PFSK-1 (cell line): ENCODE data around the gene CRX.

ENCODE experiments used
- POLR2AphosphoS5 ChIP-seq: IDR thresholded peaks from 2 replicates; pipeline ENCODE4 v1.6.1; 2012; ENCODE audit warnings: low read depth, mild to moderate bottlenecking, control low read depth, low read length, moderate library complexity
- TAF1 ChIP-seq: IDR thresholded peaks from 2 replicates; pipeline ENCODE4 v1.6.1; 2012; ENCODE audit warnings: low read length, control low read depth, borderline replicate concordance; ENCODE audit not compliant: insufficient read depth
- TF ChIP-seq, protein P1 (sequence below), 2 experiments: IDR thresholded peaks; 2 replicates each; pipeline versions ENCODE4 v1.6.1 to v1.8.0; 2011 to 2012; ENCODE audit warnings: low read depth in 2 of 2, low read length in 2 of 2, control low read depth in 1 of 2, inconsistent platforms in 1 of 2, mild to moderate bottlenecking in 1 of 2, moderate library complexity in 1 of 2; ENCODE audit not compliant: insufficient read depth in 1 of 2

GRCh38 chr19:47886010-47886559 is 64.3 kb downstream of the CRX start, which contains the start of gene SULT2A1:
- no peak for TF ChIP-seq TAF1
- TF ChIP-seq, protein P1, sequence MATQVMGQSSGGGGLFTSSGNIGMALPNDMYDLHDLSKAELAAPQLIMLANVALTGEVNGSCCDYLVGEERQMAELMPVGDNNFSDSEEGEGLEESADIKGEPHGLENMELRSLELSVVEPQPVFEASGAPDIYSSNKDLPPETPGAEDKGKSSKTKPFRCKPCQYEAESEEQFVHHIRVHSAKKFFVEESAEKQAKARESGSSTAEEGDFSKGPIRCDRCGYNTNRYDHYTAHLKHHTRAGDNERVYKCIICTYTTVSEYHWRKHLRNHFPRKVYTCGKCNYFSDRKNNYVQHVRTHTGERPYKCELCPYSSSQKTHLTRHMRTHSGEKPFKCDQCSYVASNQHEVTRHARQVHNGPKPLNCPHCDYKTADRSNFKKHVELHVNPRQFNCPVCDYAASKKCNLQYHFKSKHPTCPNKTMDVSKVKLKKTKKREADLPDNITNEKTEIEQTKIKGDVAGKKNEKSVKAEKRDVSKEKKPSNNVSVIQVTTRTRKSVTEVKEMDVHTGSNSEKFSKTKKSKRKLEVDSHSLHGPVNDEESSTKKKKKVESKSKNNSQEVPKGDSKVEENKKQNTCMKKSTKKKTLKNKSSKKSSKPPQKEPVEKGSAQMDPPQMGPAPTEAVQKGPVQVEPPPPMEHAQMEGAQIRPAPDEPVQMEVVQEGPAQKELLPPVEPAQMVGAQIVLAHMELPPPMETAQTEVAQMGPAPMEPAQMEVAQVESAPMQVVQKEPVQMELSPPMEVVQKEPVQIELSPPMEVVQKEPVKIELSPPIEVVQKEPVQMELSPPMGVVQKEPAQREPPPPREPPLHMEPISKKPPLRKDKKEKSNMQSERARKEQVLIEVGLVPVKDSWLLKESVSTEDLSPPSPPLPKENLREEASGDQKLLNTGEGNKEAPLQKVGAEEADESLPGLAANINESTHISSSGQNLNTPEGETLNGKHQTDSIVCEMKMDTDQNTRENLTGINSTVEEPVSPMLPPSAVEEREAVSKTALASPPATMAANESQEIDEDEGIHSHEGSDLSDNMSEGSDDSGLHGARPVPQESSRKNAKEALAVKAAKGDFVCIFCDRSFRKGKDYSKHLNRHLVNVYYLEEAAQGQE (IDR thresholded peaks at IDR 0.05; ENCODE audit: insufficient read depth in 1 of 2, low read depth in 2 of 2, low read length in 2 of 2): no peak
- no peak for TF ChIP-seq POLR2AphosphoS5
